ENCODE data around the gene HS3ST5.
"Not testable (repeated sequence)": the region's sequence is repeated elsewhere in the genome, so short reads cannot be mapped to it uniquely, and the experiment has no call there.

Gene HS3ST5

GRCh38 chr6:114334237-114334636 lies 8.6 kb downstream of the HS3ST5 start:
- DNase-seq (ENCODE audit: low read depth in 2 of 2), result no peak

GRCh38 chr6:114327074-114327473 lies 15.7 kb downstream of the HS3ST5 start:
- no peak for DNase-seq (ENCODE audit: low read depth in 2 of 2)

- no peak for DNase-seq (ENCODE audit: low read depth in 2 of 2)
Observed at GRCh38 chr6:114323784-114324183, 19.0 kb downstream of the HS3ST5 start.

- DNase-seq (ENCODE audit: low read depth in 2 of 2), result no peak
Observed at GRCh38 chr6:114319749-114320148, 23.1 kb downstream of the HS3ST5 start.

GRCh38 chr6:114315831-114316595 lies 26.8 kb downstream of the HS3ST5 start:
- no peak for DNase-seq (ENCODE audit: low read depth in 2 of 2)

- not testable (repeated sequence) for DNase-seq (ENCODE audit: low read depth in 2 of 2)
Observed at GRCh38 chr6:114313816-114314215, 29.0 kb downstream of the HS3ST5 start.

GRCh38 chr6:114312931-114313330 lies 29.9 kb downstream of the HS3ST5 start:
- DNase-seq (ENCODE audit: low read depth in 2 of 2), result no peak

- no peak for DNase-seq (ENCODE audit: low read depth in 2 of 2)
Observed at GRCh38 chr6:114310053-114310452, 32.8 kb downstream of the HS3ST5 start.

GRCh38 chr6:114304304-114304887 lies 38.4 kb downstream of the HS3ST5 start:
- DNase-seq (ENCODE audit: low read depth in 2 of 2), result no peak

GRCh38 chr6:114301596-114302219 lies 41.1 kb downstream of the HS3ST5 start:
- no peak for DNase-seq (ENCODE audit: low read depth in 2 of 2)

GRCh38 chr6:114297135-114297534 lies 45.7 kb downstream of the HS3ST5 start:
- no peak for DNase-seq (ENCODE audit: low read depth in 2 of 2)

- DNase-seq (ENCODE audit: low read depth in 2 of 2), result no peak
Observed at GRCh38 chr6:114292431-114292830, 50.4 kb downstream of the HS3ST5 start.

GRCh38 chr6:114291428-114291827 lies 51.4 kb downstream of the HS3ST5 start:
- no peak for DNase-seq (ENCODE audit: low read depth in 2 of 2)

GRCh38 chr6:114290864-114291263 lies 52.0 kb downstream of the HS3ST5 start:
- DNase-seq (ENCODE audit: low read depth in 2 of 2), result no peak

GRCh38 chr6:114288701-114289495 lies 53.9 kb downstream of the HS3ST5 start:
- no peak for DNase-seq (ENCODE audit: low read depth in 2 of 2)

GRCh38 chr6:114287461-114287860 lies 55.4 kb downstream of the HS3ST5 start:
- no peak for DNase-seq (ENCODE audit: low read depth in 2 of 2)

GRCh38 chr6:114286211-114286610 lies 56.6 kb downstream of the HS3ST5 start:
- DNase-seq (ENCODE audit: low read depth in 2 of 2), result no peak

GRCh38 chr6:114284281-114284680 lies 58.5 kb downstream of the HS3ST5 start:
- DNase-seq (ENCODE audit: low read depth in 2 of 2), result no peak

GRCh38 chr6:114282292-114282691 lies 60.5 kb downstream of the HS3ST5 start:
- DNase-seq (ENCODE audit: low read depth in 2 of 2), result no peak

- DNase-seq (ENCODE audit: low read depth in 2 of 2), result no peak
Observed at GRCh38 chr6:114281496-114281895, 61.3 kb downstream of the HS3ST5 start.

GRCh38 chr6:114280239-114280982 lies 62.4 kb downstream of the HS3ST5 start:
- no peak for DNase-seq (ENCODE audit: low read depth in 2 of 2)

- DNase-seq (ENCODE audit: low read depth in 2 of 2), result no peak
Observed at GRCh38 chr6:114277220-114277619, 65.6 kb downstream of the HS3ST5 start.
